ENCODE results near the gene ZCWPW2.
A peak's percentile ranks its signal among the peaks of the same experiment; 100 is the strongest.

ZCWPW2 gene

DNA sequence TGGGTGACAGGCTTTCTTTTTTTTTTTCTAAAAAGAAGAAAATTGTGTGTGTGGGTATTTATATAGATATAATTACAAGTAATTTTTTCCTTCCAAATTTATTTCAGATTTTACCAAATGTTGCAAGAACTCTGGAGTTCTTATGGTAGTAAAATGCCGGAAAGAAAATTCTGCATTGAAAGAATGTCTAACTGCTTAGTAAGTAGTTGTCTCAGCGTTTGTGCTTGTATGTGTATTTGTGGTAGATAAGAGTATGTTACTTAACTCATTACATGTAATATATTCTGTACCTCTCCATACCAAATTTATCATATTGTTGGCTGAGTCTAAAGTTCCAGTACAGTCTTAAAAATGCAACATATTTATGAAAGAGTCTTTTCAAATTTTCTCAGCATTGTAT lies 32.3 kb upstream of the ZCWPW2 start:
- H3K27ac ChIP-seq, result no peak overlapping the region
- TF ChIP-seq, protein P1, sequence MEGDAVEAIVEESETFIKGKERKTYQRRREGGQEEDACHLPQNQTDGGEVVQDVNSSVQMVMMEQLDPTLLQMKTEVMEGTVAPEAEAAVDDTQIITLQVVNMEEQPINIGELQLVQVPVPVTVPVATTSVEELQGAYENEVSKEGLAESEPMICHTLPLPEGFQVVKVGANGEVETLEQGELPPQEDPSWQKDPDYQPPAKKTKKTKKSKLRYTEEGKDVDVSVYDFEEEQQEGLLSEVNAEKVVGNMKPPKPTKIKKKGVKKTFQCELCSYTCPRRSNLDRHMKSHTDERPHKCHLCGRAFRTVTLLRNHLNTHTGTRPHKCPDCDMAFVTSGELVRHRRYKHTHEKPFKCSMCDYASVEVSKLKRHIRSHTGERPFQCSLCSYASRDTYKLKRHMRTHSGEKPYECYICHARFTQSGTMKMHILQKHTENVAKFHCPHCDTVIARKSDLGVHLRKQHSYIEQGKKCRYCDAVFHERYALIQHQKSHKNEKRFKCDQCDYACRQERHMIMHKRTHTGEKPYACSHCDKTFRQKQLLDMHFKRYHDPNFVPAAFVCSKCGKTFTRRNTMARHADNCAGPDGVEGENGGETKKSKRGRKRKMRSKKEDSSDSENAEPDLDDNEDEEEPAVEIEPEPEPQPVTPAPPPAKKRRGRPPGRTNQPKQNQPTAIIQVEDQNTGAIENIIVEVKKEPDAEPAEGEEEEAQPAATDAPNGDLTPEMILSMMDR (conservative IDR thresholded peaks at IDR 0.05), result no peak
- no peak for TF ChIP-seq ZFX (IDR thresholded peaks at IDR 0.05)

DNA sequence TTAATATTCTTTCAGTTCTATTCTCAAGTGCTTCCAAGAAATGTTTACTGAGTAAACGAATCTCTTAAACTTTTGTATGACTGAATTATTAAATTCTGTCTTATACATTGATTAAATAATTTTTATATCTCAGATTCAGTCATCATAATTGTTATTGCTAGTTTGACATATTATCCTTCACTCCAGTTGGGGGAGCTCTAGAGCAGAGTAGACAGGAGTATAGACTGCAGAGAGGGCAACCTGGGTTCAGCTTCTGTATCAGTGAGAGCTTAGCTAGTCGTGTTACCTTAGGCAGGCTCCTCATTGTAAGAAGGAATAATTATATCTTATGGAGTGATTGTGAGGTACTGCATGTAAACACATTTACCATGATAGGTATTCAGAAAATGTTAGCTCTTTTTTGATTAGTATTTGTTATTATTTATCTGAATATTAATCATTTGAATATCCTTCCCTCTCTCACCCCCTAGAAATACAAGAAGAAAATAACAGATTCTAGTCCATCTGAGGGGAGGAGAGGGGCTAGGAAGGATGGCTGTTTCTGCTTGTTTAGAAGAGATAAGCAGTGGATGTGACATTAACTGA lies 31.0 kb upstream of the ZCWPW2 start:
- H3K27ac ChIP-seq, result no peak overlapping the region
- TF ChIP-seq, protein P1 (conservative IDR thresholded peaks at IDR 0.05), result peak; percentile 79
- no peak for TF ChIP-seq ZFX (IDR thresholded peaks at IDR 0.05)

DNA sequence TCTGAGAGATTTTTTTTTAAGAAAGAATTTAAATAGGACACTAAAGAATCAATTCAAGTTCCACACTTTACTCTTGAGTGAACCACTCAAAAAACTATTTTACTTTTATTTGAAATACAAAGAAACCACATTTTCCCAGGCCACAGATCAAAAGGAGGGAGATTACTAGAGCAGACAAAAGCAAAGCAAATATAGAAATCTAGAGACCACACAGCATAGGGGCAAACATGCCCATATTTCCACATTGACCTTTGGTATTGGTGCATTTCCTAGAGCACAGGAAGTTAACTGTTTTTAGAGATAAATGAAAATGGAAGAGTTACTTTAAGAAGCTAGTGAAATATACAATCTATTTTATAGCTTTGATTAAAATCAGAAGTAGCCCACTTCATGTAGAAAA lies 27.5 kb upstream of the ZCWPW2 start:
- no peak for TF ChIP-seq ZFX (IDR thresholded peaks at IDR 0.05)
- TF ChIP-seq, protein P1 (conservative IDR thresholded peaks at IDR 0.05), result no peak
- H3K27ac ChIP-seq, result no peak overlapping the region

DNA sequence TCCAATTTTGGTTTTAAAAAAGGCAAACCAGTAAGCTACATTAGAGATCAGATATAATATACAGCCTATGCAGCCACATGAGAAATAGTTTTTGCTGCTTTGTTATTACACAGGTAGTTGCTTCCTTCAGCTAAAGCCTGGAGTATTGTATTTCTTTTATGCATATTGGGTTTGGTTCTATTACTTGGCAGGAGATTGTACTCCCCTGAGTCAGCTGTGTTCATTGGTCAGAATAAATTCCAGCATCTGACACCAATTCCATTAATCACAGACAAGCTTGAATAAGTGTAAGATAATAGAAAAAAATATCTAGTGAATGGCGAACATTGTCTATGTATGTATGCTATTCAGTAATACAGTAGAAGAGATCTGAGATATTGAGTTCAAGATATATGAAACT lies 26.1 kb upstream of the ZCWPW2 start:
- no peak overlapping the region for H3K27ac ChIP-seq
- TF ChIP-seq ZFX (IDR thresholded peaks at IDR 0.05), result no peak
- TF ChIP-seq, protein P1 (conservative IDR thresholded peaks at IDR 0.05), result no peak

DNA sequence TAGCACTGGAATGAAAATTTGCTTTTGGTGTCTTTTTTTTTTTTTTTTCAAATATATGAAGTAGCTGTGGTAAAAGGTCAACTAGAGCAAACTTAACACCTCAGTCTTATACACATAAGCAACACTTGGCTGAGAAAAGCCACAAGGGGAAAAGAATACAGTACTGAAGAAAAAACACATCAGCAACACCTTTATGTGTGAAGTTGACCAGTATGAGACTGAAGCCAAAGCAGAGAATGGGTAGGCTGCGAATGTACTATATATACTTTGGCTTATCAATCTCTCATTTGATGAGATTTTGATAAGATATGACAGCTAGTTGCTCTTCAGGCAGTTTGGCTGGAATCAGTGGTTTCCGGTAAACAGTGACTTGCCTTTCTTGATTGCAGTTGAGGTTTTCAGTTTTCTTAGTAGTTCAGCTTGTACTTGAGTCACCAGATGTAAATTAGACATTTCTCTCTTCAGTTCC lies 22.0 kb upstream of the ZCWPW2 start:
- TF ChIP-seq, protein P1 (conservative IDR thresholded peaks at IDR 0.05), result no peak
- TF ChIP-seq ZFX (IDR thresholded peaks at IDR 0.05), result no peak
- H3K27ac ChIP-seq, result no peak overlapping the region

DNA sequence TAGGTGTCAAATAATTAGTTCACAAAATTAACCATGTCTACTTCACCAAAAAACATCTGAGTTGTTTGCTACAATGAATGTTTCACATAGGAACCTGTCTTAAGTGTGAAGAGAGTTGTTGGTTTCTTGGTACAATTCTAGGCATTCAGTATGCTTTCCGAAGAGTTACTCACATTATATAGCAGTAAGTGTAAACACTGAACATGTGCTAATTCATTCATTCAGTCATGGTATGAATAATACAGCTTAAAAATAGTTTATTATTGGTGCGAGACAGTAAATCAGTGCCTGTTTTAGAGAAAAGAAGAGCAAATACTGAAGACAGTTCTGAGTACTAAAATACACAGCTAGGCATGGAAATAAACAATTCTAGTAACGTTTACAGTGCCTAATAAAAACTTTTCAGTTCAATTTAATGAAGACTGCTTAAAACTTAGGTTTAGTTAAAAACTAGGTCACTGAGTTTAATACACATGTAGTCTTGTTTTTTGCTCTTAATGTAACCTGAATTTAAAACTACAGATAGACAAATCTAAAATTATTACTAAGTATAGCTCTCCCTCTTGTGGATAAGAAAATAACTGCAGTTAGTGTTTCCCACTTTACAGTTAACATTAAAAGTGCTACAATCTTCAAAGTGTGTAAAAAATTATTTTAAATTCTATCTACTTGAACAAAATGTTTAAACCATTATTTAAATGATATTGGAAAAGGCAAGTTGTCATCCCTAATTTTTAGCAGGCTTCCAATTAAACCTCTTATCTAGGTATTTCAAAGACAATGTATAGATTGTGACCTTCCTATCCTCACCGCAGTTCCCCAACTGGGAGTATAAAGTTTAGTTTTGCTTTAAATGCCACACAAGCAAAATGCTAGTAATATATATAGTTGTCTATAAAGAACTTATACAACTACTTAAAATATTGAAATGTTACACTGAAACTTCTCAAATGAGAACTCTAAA lies 20.1 kb upstream of the ZCWPW2 start:
- no peak for TF ChIP-seq ZFX (IDR thresholded peaks at IDR 0.05)
- TF ChIP-seq, protein P1 (conservative IDR thresholded peaks at IDR 0.05), result peak; percentile 71
- no peak overlapping the region for H3K27ac ChIP-seq

DNA sequence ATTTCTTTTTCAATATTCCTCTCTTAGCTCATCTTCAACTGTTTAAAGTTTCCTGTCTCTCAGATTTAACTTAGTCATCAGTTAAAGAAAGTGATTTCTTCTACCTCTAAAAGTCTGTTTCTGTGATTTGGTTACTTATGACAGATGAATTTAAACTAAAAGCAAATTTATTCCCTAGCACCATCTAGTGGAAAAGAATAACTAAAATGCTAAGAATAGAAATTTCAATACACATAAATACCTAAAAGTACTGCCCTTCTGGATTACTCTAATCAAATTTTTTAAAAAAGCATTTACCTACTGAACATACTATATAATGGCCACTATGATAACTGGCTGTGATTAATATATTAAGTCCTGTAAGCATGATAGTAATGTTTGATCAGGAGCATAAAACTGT lies 14.0 kb upstream of the ZCWPW2 start:
- H3K27ac ChIP-seq, result no peak overlapping the region
- no peak for TF ChIP-seq ZFX (IDR thresholded peaks at IDR 0.05)
- TF ChIP-seq, protein P1 (conservative IDR thresholded peaks at IDR 0.05), result peak; percentile 39

All from C4-2B (cell line).